ENCODE results near the gene LTO1.

- TF ChIP-seq CTCF (conservative IDR thresholded peaks at IDR 0.05; ENCODE audit: low read depth in 2 of 2) = no peak
- no peak for TF ChIP-seq EZH2 (IDR thresholded peaks at IDR 0.05; ENCODE audit: low read depth, unreplicated experiment)
- no peak for TF ChIP-seq ZNF462 (CRISPR knock-in tag; IDR thresholded peaks at IDR 0.05)
- no peak for TF ChIP-seq JUNB (IDR thresholded peaks at IDR 0.05; ENCODE audit: unreplicated experiment)
- TF ChIP-seq ETS1 (IDR thresholded peaks at IDR 0.05) = no peak
- TF ChIP-seq REST (IDR thresholded peaks at IDR 0.05; ENCODE audit: unreplicated experiment) = no peak
- peak; percentile 10 for TF ChIP-seq POLR2AphosphoS5 (IDR thresholded peaks at IDR 0.05; ENCODE audit: low read depth)
- no peak for TF ChIP-seq CREB1 (CRISPR knock-in tag; IDR thresholded peaks at IDR 0.05; ENCODE audit: low read depth)
- TF ChIP-seq EZH2phosphoT487 (IDR thresholded peaks at IDR 0.05; ENCODE audit: unreplicated experiment) = no peak
- no peak for TF ChIP-seq STAT1 (IDR thresholded peaks at IDR 0.05; ENCODE audit: unreplicated experiment)
Observed at GRCh38 chr11:69646493-69647389, 28.4 kb downstream of the LTO1 start.

Data from GM23338 (cell line).